Activated CD8-positive, alpha-beta memory T cell treated with anti-CD3 and anti-CD28 coated beads for 36 hours (primary cell): ENCODE results near the gene APOOL. TPM values are rescaled to one million over a fixed set of nuclear protein-coding genes. Genes with fewer than 3 reads are reported as not detected.
"Not testable (repeated sequence)": the region's sequence is repeated elsewhere in the genome, so short reads cannot be mapped to it uniquely, and the experiment has no call there.

ENCODE experiments used
- CTCF ChIA-PET: fragments of 350-600 bp; sonication (Branson Sonifier 250); formaldehyde crosslinking; loops from one replicate; lab custom pipeline; 2021; ENCODE audit warnings: antibody characterized with exemption; lab: Charles Lee
- POLR2A ChIA-PET: fragments of 350-600 bp; sonication (Branson Sonifier 250); formaldehyde crosslinking; loops from one replicate; lab custom pipeline; 2021; ENCODE audit warnings: antibody characterized with exemption; lab: Charles Lee
- total RNA-seq, 2 experiments: library from RNA; stranded (reverse); gene quantifications; one replicate each; pipeline ENCODE4 v1.2.3, GENCODE V29; 2021

The APOOL gene
- 10 to 100 TPM; 20.2 to 22.4 TPM for total RNA-seq

- CTCF ChIA-PET, result no interaction called here
- POLR2A ChIA-PET, result no interaction called here
Measured at GRCh38 chrX:85003655-85004244, at the start of gene APOOL. APOOL (plus strand) TSS chrX:85003877; CDS start chrX:85003913, 36 bp downstream.

- POLR2A ChIA-PET, result no interaction called here
- CTCF ChIA-PET, result no interaction called here
Measured at GRCh38 chrX:84956304-84956703, 47.4 kb upstream of the APOOL start.

- ChIA-PET POLR2A (no interaction called here), CTCF (no interaction called here)
Measured at GRCh38 chrX:84974803-84975202, 28.9 kb upstream of the APOOL start.

- CTCF ChIA-PET, POLR2A ChIA-PET: not testable (repeated sequence)
Measured at GRCh38 chrX:84991739-84992138, 11.9 kb upstream of the APOOL start.

GRCh38 chrX:84993150-84993549 is 10.5 kb upstream of the APOOL start:
- ChIA-PET CTCF (no interaction called here), POLR2A (no interaction called here)

GRCh38 chrX:85001344-85001743 is 2.3 kb upstream of the APOOL start:
- POLR2A ChIA-PET, result no interaction called here

GRCh38 chrX:85004255-85004654 is 578 bp downstream of the APOOL start:
- ChIA-PET POLR2A (no interaction called here), CTCF (no interaction called here)

More at GRCh38 chrX:85001344-85001743, 2.3 kb upstream of the APOOL start:
- CTCF ChIA-PET, result no interaction called here

GRCh38 chrX:85012098-85012497 is 8.4 kb downstream of the APOOL start:
- ChIA-PET CTCF (no interaction called here), POLR2A (no interaction called here)

GRCh38 chrX:85015351-85015750 is 11.7 kb downstream of the APOOL start:
- POLR2A ChIA-PET, CTCF ChIA-PET: not testable (repeated sequence)

GRCh38 chrX:85017721-85018120 is 14.0 kb downstream of the APOOL start:
- POLR2A ChIA-PET, result no interaction called here

GRCh38 chrX:85018471-85018870 is 14.8 kb downstream of the APOOL start:
- ChIA-PET POLR2A (no interaction called here), CTCF (no interaction called here)

More at GRCh38 chrX:85017721-85018120, 14.0 kb downstream of the APOOL start:
- CTCF ChIA-PET, result no interaction called here

- POLR2A ChIA-PET, result no interaction called here
- CTCF ChIA-PET, result no interaction called here
Measured at GRCh38 chrX:85020216-85020615, 16.5 kb downstream of the APOOL start.

- ChIA-PET POLR2A (no interaction called here), CTCF (no interaction called here)
Measured at GRCh38 chrX:85024044-85024443, 20.4 kb downstream of the APOOL start.

- POLR2A ChIA-PET, result no interaction called here
- CTCF ChIA-PET, result no interaction called here
Measured at GRCh38 chrX:85024562-85024961, 20.9 kb downstream of the APOOL start.

GRCh38 chrX:85026170-85026569 is 22.5 kb downstream of the APOOL start:
- CTCF ChIA-PET, result no interaction called here
- POLR2A ChIA-PET, result no interaction called here

- ChIA-PET POLR2A (no interaction called here), CTCF (no interaction called here)
Measured at GRCh38 chrX:85029043-85029442, 25.4 kb downstream of the APOOL start.

- CTCF ChIA-PET, result no interaction called here
- POLR2A ChIA-PET, result no interaction called here
Measured at GRCh38 chrX:85031505-85031904, 27.8 kb downstream of the APOOL start.

GRCh38 chrX:85037114-85037513 is 33.4 kb downstream of the APOOL start:
- CTCF ChIA-PET, result no interaction called here
- POLR2A ChIA-PET, result no interaction called here

- ChIA-PET CTCF (no interaction called here), POLR2A (no interaction called here)
Measured at GRCh38 chrX:85051627-85052026, 48.0 kb downstream of the APOOL start.

- ChIA-PET CTCF (no interaction called here), POLR2A (no interaction called here)
Measured at GRCh38 chrX:85052205-85052604, 48.5 kb downstream of the APOOL start.

- POLR2A ChIA-PET, result no interaction called here
- CTCF ChIA-PET, result no interaction called here
Measured at GRCh38 chrX:85052636-85053343, 49.1 kb downstream of the APOOL start.
